CD14-positive monocyte (primary cell): ENCODE data around the gene ELOB. TPM values are rescaled to one million over a fixed set of nuclear protein-coding genes. Genes with fewer than 3 reads are reported as not detected.

Source experiments
- DNase-seq, 3 donors: peaks; one replicate each; pipeline ENCODE4 v3.0.0-alpha.2; 2011 to 2022
- H2AFZ ChIP-seq: 2 replicates; pipeline ENCODE4 v1.6.0; 2012; ENCODE audit warnings: mild to moderate bottlenecking, low read depth, low read length, inconsistent platforms; ENCODE audit not compliant: insufficient read depth, poor library complexity, severe bottlenecking
- H3K27ac ChIP-seq, 2 donors: 1 replicate in 1 of 2; 2 replicates in 1 of 2; pipeline ENCODE4 v1.5.1; 2012 to 2013; ENCODE audit warnings: low read length in 2 of 2, control low read depth in 1 of 2, inconsistent platforms in 1 of 2, low read depth in 1 of 2, mild to moderate bottlenecking in 1 of 2
- H3K27me3 ChIP-seq, 2 donors: one replicate each; pipeline versions ENCODE4 v1.6.0 to v1.6.1; 2011 to 2013; ENCODE audit warnings: low read length in 2 of 2; ENCODE audit not compliant: control insufficient read depth in 2 of 2, insufficient read depth in 2 of 2
- H3K36me3 ChIP-seq, 2 donors: replicated peaks in 1 of 2; 1 replicate in 1 of 2; 2 replicates in 1 of 2; pipeline versions ENCODE4 v1.5.1 to v1.6.1; 2012 to 2013; ENCODE audit warnings: low read length in 2 of 2, control low read depth in 1 of 2, inconsistent platforms in 1 of 2, mild to moderate bottlenecking in 1 of 2; ENCODE audit not compliant: insufficient read depth in 2 of 2, control insufficient read depth in 1 of 2
- H3K4me1 ChIP-seq, 2 donors: 1 replicate in 1 of 2; 2 replicates in 1 of 2; pipeline versions ENCODE4 v1.5.1 to v1.6.1; 2012 to 2013; ENCODE audit warnings: low read length in 2 of 2, control low read depth in 1 of 2, inconsistent platforms in 1 of 2, mild to moderate bottlenecking in 1 of 2, moderate library complexity in 1 of 2; ENCODE audit not compliant: insufficient read depth in 2 of 2, control insufficient read depth in 1 of 2
- H3K4me2 ChIP-seq: replicated peaks from 2 replicates; pipeline ENCODE3; 2012; ENCODE audit warnings: low read length, moderate library complexity, mild to moderate bottlenecking; ENCODE audit not compliant: poor library complexity, severe bottlenecking; ENCODE audit errors: extremely low read depth
- H3K4me3 ChIP-seq, 3 experiments: fragments of 200-600 bp in 1 of 3; sonication (generic) in 1 of 3; replicated peaks in 1 of 3; 1 replicate in 2 of 3; 2 replicates in 1 of 3; pipeline ENCODE4 v1.5.1; 2011 to 2013; ENCODE audit warnings: low read length in 3 of 3, mild to moderate bottlenecking in 3 of 3, control low read depth in 2 of 3, low read depth in 2 of 3, inconsistent platforms in 1 of 3, moderate library complexity in 1 of 3
- H3K79me2 ChIP-seq: 2 replicates; pipeline ENCODE4 v1.6.0; 2012; ENCODE audit warnings: mild to moderate bottlenecking, control low read depth, inconsistent platforms, low read length, moderate library complexity; ENCODE audit not compliant: insufficient read depth
- H3K9ac ChIP-seq: 2 replicates; pipeline ENCODE4 v1.6.0; 2017; ENCODE audit warnings: low read length, mild to moderate bottlenecking; ENCODE audit not compliant: insufficient read depth, poor library complexity, severe bottlenecking
- H3K9me3 ChIP-seq, 2 donors: replicated peaks in 1 of 2; 1 replicate in 1 of 2; 2 replicates in 1 of 2; pipeline versions ENCODE4 v1.5.1 to v1.6.1; 2012 to 2013; ENCODE audit warnings: low read length in 2 of 2, control low read depth in 1 of 2; ENCODE audit not compliant: control insufficient read depth in 1 of 2, insufficient read depth in 1 of 2
- H4K20me1 ChIP-seq: 2 replicates; pipeline ENCODE4 v1.6.0; 2012; ENCODE audit warnings: mild to moderate bottlenecking, low read length, control low read depth, moderate library complexity; ENCODE audit not compliant: insufficient read depth
- H3K27ac Mint-ChIP-seq, 7 donors: one replicate each; pipeline ENCODE4 v1.8.0; 2020; ENCODE audit warnings: mild to moderate bottlenecking in 7 of 7, mixed read lengths in 7 of 7, moderate library complexity in 6 of 7, inconsistent platforms in 2 of 7
- H3K27me3 Mint-ChIP-seq, 3 donors: one replicate each; pipeline ENCODE4 v1.8.0; 2021 to 2022; ENCODE audit warnings: low read depth in 3 of 3, mild to moderate bottlenecking in 3 of 3, mixed read lengths in 3 of 3, moderate library complexity in 3 of 3, inconsistent platforms in 1 of 3
- H3K36me3 Mint-ChIP-seq, 2 donors: one replicate each; pipeline ENCODE4 v1.8.0; 2020; ENCODE audit warnings: mixed read lengths in 2 of 2, inconsistent platforms in 1 of 2, mild to moderate bottlenecking in 1 of 2
- H3K4me1 Mint-ChIP-seq: one replicate; pipeline ENCODE4 v1.8.0; 2020; ENCODE audit warnings: mild to moderate bottlenecking, mixed read lengths
- H3K4me3 Mint-ChIP-seq, 2 donors: one replicate each; pipeline ENCODE4 v1.8.0; 2020; ENCODE audit warnings: mild to moderate bottlenecking in 2 of 2, mixed read lengths in 2 of 2, moderate library complexity in 1 of 2
- H3K9me3 Mint-ChIP-seq, 7 donors: one replicate each; pipeline ENCODE4 v1.8.0; 2020 to 2022; ENCODE audit warnings: mixed read lengths in 7 of 7, mild to moderate bottlenecking in 6 of 7, moderate library complexity in 6 of 7, inconsistent platforms in 2 of 7
- CTCF ChIP-seq: fragments of 200-600 bp; IDR thresholded peaks from one replicate; pipeline ENCODE4 v1.8.0; 2022; ENCODE audit warnings: antibody characterized with exemption, mild to moderate bottlenecking
- WGBS: methylation state at CpG from one replicate; pipeline ENCODE4 v1.1.5; 2013; ENCODE audit warnings: missing lambda C conversion rate; ENCODE audit not compliant: insufficient coverage; 5-methylcytosine and 5-hydroxymethylcytosine counted together
- intact Hi-C, 2 donors: fragments of 100-400 bp; cut with micrococcal nuclease; formaldehyde crosslinking; loops; one replicate each; pipeline versions ENCODE4 v1.15.0 to v1.15.1; 2023
- polyA plus RNA-seq, 3 donors: library from polyadenylated mRNA; depleted of rRNA in 1 of 3; unstranded in 2 of 3; stranded (reverse) in 1 of 3; fragments of 300-500 nt in 2 of 3; fragments of >200 nt in 1 of 3; fragmentation: Illumina TruSeq in 2 of 3; gene quantifications; 1 replicate in 2 of 3; 2 replicates in 1 of 3; pipeline ENCODE4 v1.2.3, GENCODE V29; 2012 to 2021

ELOB gene
- polyA plus RNA-seq, 3 donors: 150 to 405 (median 363) TPM

- H3K4me1 ChIP-seq: peaks cover 24 to 26% of the 10 kb centered on the region in 2 donors
- WGBS: 100% methylated on average over 5 of the region's 6 CpGs
- peaks cover 4 to 20% of the 10 kb centered on the region in 2 donors for H3K36me3 Mint-ChIP-seq
- peaks cover 0 to 3% (median 1%) of the 10 kb centered on the region in 3 donors for H3K27me3 Mint-ChIP-seq
- intact Hi-C loops: no loop called here
- H3K9ac ChIP-seq: no peak overlapping the region
- H3K9me3 ChIP-seq: peaks cover 0 to 4% of the 10 kb centered on the region in 2 donors
- H3K36me3 ChIP-seq: no peaks in the 10 kb centered on the region
- H3K4me2 ChIP-seq: no peak overlapping the region
- H4K20me1 ChIP-seq: peaks cover 21% of the 10 kb centered on the region
- H3K79me2 ChIP-seq: peaks cover 31% of the 10 kb centered on the region
- TF ChIP-seq CTCF: no peak
- no peak overlapping the region for H2AFZ ChIP-seq
- H3K9me3 Mint-ChIP-seq: peaks cover 0 to 4% (median 0%) of the 10 kb centered on the region in 7 donors
- H3K4me3 ChIP-seq: no peak overlapping the region
- no peak for DNase-seq
- no peak overlapping the region for H3K27ac ChIP-seq
- H3K27me3 ChIP-seq: no peaks in the 10 kb centered on the region
- H3K27ac Mint-ChIP-seq: peak overlapping the region in 1 of 7 donors; percentile 7
- H3K4me1 Mint-ChIP-seq: peaks cover 24% of the 10 kb centered on the region
- H3K4me3 Mint-ChIP-seq: no peak overlapping the region
These were observed 27.1 kb downstream of the ELOB start for GRCh38 chr16:2749936-2750335.

GRCh38 chr16:2749476-2749875, 27.6 kb downstream of the ELOB start:
- intact Hi-C loops: no loop called here
- DNase-seq: no peak
- H3K27me3 ChIP-seq: no peaks in the 10 kb centered on the region
- H2AFZ ChIP-seq: no peak overlapping the region
- H3K9ac ChIP-seq: no peak overlapping the region
- H3K4me2 ChIP-seq: no peak overlapping the region
- peaks cover 27% of the 10 kb centered on the region for H3K79me2 ChIP-seq
- Mint-ChIP-seq H3K36me3 (peaks cover 4 to 17% of the 10 kb centered on the region in 2 donors), H3K4me3 (no peak overlapping the region), H3K27me3 (peaks cover 0 to 4% (median 1%) of the 10 kb centered on the region in 3 donors), H3K27ac (no peak overlapping the region), H3K9me3 (peaks cover 0 to 4% (median 0%) of the 10 kb centered on the region in 7 donors), H3K4me1 (peaks cover 19% of the 10 kb centered on the region)
- peaks cover 0 to 4% of the 10 kb centered on the region in 2 donors for H3K9me3 ChIP-seq
- TF ChIP-seq CTCF: no peak
- H3K4me1 ChIP-seq: peaks cover 19 to 21% of the 10 kb centered on the region in 2 donors
- WGBS: 100% methylated on average over 5 of the region's 5 CpGs
- peaks cover 17% of the 10 kb centered on the region for H4K20me1 ChIP-seq
- no peak overlapping the region for H3K4me3 ChIP-seq
- H3K27ac ChIP-seq: no peak overlapping the region
- no peaks in the 10 kb centered on the region for H3K36me3 ChIP-seq
